HG02870 (cell line): ENCODE measurements around the gene SORBS2.
"Not testable (repeated sequence)": the region's sequence is repeated elsewhere in the genome, so short reads cannot be mapped to it uniquely, and the experiment has no call there.

Experiments
- ATAC-seq: cut with Tn5 transposase; IDR thresholded peaks from one replicate; pipeline ENCODE4 v1.9.1; 2021; ENCODE audit warnings: mild to moderate bottlenecking, moderate library complexity; ENCODE audit not compliant: unreplicated experiment

Gene SORBS2

DNA sequence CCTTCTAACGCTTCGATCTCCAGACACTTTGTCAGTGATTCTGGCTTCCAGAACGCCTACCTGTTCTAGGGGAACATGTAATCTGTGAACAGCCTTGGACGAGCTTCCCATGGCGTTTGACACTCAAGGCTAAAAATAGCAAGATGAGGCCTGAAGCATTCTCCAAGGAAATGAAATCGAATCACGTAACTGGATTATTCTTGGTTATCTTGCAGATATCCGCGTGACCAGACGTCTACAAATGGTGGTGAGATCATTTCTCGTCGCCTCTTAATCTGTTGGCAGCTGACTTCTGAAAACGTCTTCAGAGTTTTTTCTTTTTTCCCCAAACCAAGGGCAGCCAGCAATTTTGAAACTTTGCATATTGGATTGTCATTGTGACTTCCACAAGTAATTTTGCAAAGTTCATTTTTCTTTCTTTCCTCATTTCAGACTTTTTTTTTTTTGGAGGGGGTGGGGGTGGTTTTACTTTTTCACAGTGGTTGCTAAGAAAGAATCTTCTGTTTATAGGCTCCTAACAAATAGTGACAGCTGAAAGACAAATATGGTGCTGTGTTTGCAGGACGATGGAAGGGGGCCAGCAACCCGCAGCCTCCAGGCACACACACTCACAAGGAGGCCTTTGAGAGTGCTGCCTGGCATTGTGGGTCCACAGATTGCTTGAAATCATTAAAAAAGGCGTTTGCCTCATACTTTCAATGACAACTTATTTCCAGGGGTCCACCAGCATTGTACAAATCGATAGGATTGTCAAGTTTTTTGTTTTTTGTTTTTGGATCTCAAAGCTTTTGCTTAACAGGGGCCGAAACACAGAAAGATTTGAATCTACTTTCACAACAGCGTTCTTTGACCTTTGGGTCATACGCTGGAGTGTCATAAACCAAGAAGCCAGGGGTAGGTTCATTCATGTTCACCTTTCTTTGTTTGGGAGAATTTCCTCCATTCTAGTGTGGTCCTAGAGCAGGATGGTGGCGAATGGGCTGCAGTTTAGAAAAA is 244.3 kb downstream of the SORBS2 start:
- ATAC-seq, result no peak

DNA sequence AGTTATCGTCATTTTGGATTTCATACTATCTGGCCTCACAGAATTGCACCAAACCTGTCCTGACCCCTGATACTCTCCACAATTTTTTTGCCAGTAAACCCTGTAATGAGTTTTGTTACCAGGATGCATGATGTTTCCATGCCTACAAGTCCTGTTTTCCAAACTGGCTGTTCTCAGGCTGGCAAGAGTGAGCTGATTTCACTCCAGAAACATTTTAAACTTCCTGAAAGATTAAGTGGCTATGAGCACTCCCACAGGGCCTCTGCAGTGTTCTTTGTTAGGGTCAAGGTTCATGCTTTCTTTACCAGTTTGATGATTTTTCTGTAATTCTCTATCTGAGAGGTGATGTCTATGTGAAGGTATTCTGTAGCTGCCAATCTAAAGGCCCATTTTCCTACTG is 245.0 kb downstream of the SORBS2 start:
- ATAC-seq, result no peak

GRCh38 chr4:185566425-185566824 is 245.6 kb downstream of the SORBS2 start:
- peak; percentile 84 for ATAC-seq

- ATAC-seq, result no peak
These were observed 246.3 kb downstream of the SORBS2 start for GRCh38 chr4:185565696-185566095.

DNA sequence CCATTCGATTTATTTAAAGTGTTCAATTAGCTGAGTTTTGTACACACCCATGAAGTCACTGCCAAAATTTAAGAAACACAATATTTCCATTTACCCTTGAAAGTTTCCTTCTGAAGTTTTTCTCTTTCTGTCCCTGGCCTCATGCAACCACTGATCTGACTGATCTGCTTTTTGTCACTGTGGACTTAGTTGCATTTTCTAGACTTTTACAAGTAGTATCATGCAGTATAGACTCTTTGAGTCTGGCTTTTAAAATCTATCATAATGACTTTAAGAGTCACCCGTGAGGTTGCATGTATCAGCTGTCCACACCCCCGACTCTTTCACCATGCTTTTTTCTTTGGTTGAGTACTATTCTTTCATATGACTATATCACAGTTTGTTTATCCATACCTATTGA is 247.6 kb downstream of the SORBS2 start:
- ATAC-seq, result no peak

DNA sequence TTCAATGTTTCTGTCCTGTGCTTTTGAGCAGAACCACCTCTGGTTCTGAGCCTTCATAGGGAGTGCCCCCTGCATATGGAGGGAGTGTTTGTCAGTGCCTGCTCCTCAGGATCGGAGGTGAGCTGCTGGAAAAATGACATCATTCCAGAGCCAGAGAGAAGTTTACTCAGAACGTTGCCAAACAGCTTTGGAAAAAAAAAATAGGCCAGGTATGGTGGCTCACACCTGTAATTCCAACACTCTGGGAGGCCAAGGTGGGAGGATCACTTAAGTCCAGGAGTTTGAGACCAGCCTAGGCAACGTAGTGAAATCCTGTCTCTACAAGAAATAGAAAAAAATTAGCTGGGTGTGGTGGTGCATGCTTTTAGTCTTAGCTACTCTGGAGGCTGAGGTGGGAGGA is 249.5 kb downstream of the SORBS2 start:
- ATAC-seq, result no peak

DNA sequence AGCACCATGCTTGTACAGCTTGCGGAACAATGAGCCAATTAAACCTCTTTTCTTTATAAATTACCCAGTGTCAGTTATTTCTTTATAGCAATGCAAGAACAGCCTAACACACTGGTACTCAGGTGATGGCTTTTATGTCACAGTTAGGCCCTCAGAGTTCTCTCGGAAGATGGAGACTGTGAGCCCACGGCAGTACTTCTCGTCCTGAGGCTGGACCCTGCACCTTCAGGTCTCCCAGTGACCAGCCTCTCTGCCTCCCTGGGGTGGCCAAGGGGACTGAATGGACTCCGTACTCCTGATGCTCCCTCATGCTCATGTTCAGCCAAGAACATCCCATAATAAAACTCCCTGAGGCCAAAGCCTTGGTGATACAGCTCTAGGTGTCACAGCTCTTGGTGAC is 251.7 kb downstream of the SORBS2 start:
- no peak for ATAC-seq

DNA sequence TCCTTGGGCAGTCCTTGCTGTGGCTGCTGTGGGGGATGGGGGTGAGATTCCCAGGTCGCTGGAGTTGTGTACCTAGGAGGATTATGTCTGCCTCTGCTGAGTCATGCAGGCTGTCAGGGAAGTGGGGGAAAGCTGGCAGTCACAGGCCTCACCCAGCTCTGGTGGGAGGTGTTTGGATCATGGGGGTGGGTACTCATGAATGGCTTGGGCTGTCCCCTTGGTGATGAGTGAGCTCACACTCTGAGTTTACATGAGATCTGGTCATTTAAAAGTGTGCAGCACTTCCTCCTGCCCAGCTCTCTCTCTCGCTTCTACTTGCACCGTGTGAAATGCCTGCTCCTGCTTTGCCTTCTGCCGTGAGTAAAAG is 252.1 kb downstream of the SORBS2 start:
- ATAC-seq, result no peak

DNA sequence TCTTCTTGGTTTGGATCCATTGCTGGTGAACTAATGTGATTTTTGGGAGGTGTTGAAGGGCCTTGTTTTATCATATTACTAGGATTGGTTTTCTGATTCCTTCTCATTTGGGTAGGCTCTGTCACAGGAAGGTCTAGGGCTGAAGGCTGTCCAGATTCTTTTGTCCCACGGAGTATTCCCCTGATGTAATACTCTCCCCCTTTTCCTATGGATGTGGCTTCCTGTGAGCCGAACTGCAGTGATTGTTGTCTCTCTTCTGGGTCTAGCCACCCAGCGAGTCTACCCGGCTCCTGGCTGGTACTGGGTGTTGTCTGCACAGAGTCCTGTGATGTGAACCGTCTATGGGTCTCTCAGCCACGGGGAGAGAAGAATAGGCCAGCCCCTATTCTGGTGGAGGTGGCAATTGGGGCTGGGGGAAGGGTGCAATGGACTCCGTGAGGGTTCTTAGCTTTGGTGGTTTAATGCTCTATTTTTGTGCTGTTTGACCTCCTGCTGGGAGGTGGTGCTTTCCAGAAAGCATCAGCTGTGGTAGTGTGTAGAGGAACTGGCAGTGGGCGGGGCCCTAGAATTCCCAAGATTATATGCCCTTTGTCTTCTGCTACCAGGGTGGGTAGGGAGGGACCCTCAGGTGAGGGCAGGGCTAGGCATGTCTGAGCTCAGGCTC is 252.6 kb downstream of the SORBS2 start:
- not testable (repeated sequence) for ATAC-seq

DNA sequence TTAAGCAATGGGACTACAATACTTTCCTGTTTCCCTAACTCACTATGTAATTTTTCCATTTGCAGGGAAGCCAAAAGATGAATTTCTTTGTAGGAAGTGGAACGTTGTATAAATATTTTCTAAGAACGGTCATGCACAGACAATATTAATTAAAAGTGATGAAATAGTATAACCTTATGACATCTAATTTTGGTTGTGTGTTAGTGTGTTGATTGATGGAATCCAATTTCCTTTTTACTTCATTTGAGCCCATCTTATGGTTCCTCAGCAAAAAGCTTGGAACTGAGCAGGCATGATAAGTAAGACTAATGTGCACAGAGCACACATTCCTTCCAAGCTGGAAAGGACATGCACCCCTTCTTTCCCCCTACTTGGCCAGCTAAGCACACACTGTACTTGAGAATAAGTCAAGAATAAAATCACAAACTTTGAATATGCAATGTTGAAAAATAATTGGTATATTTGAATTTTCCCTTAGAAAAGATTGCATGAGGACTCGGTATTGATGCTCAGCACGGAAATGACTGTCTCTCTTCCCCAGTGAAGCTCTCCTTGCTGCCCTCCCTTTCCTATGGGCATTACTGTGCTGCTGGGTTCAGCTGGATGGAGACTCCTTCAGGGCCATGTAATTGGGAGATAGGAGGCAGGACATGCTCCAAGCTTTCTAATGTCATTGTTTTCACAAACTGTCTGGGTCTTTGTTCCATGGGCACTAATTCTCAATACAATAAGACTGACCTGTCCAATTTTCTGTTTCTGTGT is 257.4 kb downstream of the SORBS2 start:
- no peak for ATAC-seq

- ATAC-seq, result no peak
These were observed 259.7 kb downstream of the SORBS2 start for GRCh38 chr4:185552254-185552653.

DNA sequence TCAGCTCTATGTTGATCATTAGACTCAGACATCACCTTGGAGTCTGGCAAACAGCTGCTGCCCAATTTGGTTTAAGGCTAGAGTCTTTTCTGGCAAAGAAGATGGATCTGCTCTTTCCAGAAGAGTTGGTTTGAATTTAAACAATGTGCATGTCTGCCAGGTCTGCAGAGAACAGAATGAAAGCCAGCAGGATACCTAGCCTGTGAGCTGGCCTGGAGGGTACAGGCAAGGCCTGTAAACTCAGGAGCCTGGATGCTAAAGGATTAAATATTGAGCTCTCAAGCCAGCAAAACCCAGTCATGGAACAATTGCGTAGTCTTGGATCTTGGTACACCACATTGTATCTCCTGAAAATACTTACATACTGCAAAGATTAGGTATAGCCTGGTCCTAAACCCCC is 261.1 kb downstream of the SORBS2 start:
- no peak for ATAC-seq

GRCh38 chr4:185549095-185549639 is 262.8 kb downstream of the SORBS2 start:
- no peak for ATAC-seq

- no peak for ATAC-seq
These were observed 263.4 kb downstream of the SORBS2 start for GRCh38 chr4:185548587-185548986.

DNA sequence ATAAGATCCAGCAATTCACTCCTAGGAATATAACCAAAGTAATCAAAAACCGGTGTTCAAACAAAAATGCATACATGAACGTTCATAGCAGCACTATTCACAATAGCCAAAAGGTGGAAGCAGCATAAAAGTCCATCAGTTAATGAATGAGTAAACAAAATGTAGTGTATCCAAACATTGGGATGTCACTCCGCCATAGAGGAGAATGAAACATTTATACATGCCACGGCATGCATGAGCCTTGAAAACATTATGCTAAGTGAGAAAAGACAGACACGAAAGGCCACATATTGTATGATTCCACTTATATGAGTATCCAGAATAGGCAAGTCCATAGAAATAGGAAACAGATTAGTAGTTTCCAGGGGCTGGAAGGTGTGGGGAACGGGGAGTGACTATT is 265.7 kb downstream of the SORBS2 start:
- no peak for ATAC-seq

- ATAC-seq, result no peak
These were observed 269.2 kb downstream of the SORBS2 start for GRCh38 chr4:185542626-185543315.

DNA sequence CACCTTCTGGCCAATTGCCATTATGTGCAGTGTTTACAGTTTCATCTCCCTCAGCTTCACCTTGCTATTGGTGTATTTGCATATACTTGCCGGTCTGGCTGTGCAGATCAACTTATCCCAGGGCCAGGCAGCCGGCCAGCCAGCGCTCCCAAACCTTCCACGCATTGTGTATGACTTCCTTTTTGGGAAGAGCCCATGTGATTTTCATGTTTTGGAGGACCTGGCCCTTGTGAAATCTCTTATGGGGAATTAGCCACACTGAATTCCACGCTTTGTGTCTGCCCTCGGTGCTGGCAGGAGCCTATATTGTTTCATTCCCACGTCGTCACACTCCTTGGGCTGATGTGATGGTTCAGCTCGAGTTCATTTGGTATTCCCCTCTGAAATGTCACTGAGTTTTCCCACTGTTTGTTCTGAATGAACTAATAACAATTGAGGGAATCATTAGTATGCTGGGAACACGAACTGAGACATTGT is 270.7 kb downstream of the SORBS2 start:
- ATAC-seq, result no peak

DNA sequence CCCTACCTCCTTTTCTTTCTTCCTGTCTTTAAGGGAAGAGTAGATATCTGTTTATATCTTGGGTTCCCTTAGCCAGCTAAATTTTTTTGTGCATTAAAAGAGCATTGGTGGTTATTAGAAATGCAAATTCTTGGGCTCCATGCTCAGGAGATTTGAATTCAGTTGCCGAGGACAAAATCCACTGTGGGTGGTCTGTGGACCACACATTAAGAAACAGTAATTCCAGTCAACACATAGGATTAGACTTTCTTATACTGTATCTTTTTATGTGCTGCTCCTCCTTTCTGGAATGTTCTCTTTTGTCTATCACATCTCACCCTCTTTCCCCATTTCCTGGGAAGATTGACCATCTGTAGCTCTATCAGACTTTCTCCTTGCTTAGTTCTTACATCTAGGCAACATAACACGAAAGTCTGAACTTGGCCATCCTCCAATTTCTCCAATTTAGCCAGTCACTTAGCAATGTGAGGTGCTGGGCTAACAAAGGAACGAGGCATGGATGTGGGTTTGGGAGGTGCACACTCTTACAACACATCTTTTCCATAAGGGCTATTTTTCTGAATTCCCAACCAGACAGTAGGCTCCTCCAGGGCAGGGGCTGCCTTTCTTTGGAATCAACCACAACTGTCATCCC is 271.4 kb downstream of the SORBS2 start:
- no peak for ATAC-seq

GRCh38 chr4:185540040-185540439 is 272.0 kb downstream of the SORBS2 start:
- no peak for ATAC-seq

DNA sequence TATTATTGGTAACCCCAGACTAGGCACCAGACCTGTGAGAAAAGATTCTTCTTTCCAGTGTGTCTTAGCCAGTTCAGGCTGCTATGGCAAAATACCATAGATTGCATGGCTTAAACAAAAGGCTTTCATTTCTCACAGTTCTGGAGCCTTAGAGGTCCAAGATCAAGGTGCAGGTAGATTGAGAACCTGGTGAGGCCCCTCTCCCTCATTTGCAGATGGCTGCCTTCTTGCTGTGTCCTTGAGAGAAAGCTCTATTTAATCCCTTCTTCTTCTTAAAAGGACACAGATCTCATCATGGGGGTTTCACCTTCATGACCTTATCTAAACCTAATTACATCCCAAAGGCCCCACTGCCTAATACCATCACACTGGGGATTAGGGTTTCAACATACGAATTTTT is 273.2 kb downstream of the SORBS2 start:
- no peak for ATAC-seq
